ENCODE measurements around the gene CLRN3.
A peak's percentile ranks its signal among the peaks of the same experiment; 100 is the strongest.

CLRN3 gene

GRCh38 chr10:127892743-127893142 lies at the start of gene CLRN3:
CLRN3 (minus strand) TSS chr10:127892941; CDS start chr10:127892784, 157 bp downstream.
- no peak for DNase-seq (ENCODE audit: low read depth, low spot score)
- no peak within 1 kb of the TSS for H3K4me3 ChIP-seq (ENCODE audit: low read depth, low read length)
- in situ Hi-C loops (cut with HindIII; ENCODE audit: low sequenced_read_pairs): no loop called here
- no peak for TF ChIP-seq CTCF (IDR thresholded peaks at IDR 0.05; ENCODE audit: low read depth, low read length)

GRCh38 chr10:127940866-127941640 lies 48.3 kb upstream of the CLRN3 start:
- no peak for TF ChIP-seq CTCF (IDR thresholded peaks at IDR 0.05; ENCODE audit: low read depth, low read length)
- no peak overlapping the region for H3K4me3 ChIP-seq (ENCODE audit: low read depth, low read length)
- no peak for DNase-seq (ENCODE audit: low read depth, low spot score)
- in situ Hi-C loops (cut with HindIII; ENCODE audit: low sequenced_read_pairs): no loop called here

GRCh38 chr10:127939786-127940330 lies 47.1 kb upstream of the CLRN3 start:
- no peak for TF ChIP-seq CTCF (IDR thresholded peaks at IDR 0.05; ENCODE audit: low read depth, low read length)
- in situ Hi-C loops (cut with HindIII; ENCODE audit: low sequenced_read_pairs): no loop called here
- no peak overlapping the region for H3K4me3 ChIP-seq (ENCODE audit: low read depth, low read length)
- DNase-seq (ENCODE audit: low read depth, low spot score): no peak

- DNase-seq (ENCODE audit: low read depth, low spot score): no peak
- no peak overlapping the region for H3K4me3 ChIP-seq (ENCODE audit: low read depth, low read length)
- no peak for TF ChIP-seq CTCF (IDR thresholded peaks at IDR 0.05; ENCODE audit: low read depth, low read length)
- in situ Hi-C loops (cut with HindIII; ENCODE audit: low sequenced_read_pairs): no loop called here
Measured at GRCh38 chr10:127937915-127938463, 45.2 kb upstream of the CLRN3 start.

GRCh38 chr10:127937069-127937468 lies 44.3 kb upstream of the CLRN3 start:
- no peak for DNase-seq (ENCODE audit: low read depth, low spot score)
- in situ Hi-C loops (cut with HindIII; ENCODE audit: low sequenced_read_pairs): no loop called here
- TF ChIP-seq CTCF (IDR thresholded peaks at IDR 0.05; ENCODE audit: low read depth, low read length): no peak
- no peak overlapping the region for H3K4me3 ChIP-seq (ENCODE audit: low read depth, low read length)

GRCh38 chr10:127935071-127935561 lies 42.4 kb upstream of the CLRN3 start:
- peak; percentile 25 for DNase-seq (ENCODE audit: low read depth, low spot score)
- H3K4me3 ChIP-seq (ENCODE audit: low read depth, low read length): no peak overlapping the region
- in situ Hi-C loops (cut with HindIII; ENCODE audit: low sequenced_read_pairs): no loop called here
- TF ChIP-seq CTCF (IDR thresholded peaks at IDR 0.05; ENCODE audit: low read depth, low read length): no peak

Measured in astrocyte of the spinal cord (primary cell).